Breast epithelium (tissue), 4 donors: ENCODE measurements around the gene ZNF384. TPM values are rescaled to one million over a fixed set of nuclear protein-coding genes. Genes with fewer than 3 reads are reported as not detected.

ENCODE experiments used
- DNase-seq, 2 donors: peaks; one replicate each; pipeline ENCODE4 v3.0.0-alpha.2; 2019; ENCODE audit warnings: low spot score in 2 of 2
- H3K27ac ChIP-seq, 2 donors: fragments of 200-600 bp; sonication (generic) in 1 of 2; one replicate each; pipeline ENCODE4 v1.5.1; 2016 to 2019; ENCODE audit warnings: mild to moderate bottlenecking in 1 of 2
- H3K27me3 ChIP-seq, 2 donors: fragments of 200-600 bp; sonication (generic) in 1 of 2; one replicate each; pipeline versions ENCODE4 v1.5.1 to v1.6.0; 2017 to 2019; ENCODE audit warnings: control low read depth in 1 of 2, mild to moderate bottlenecking in 1 of 2
- H3K36me3 ChIP-seq: fragments of 200-600 bp; one replicate; pipeline ENCODE4 v1.5.1; 2019
- H3K4me1 ChIP-seq, 2 donors: fragments of 200-600 bp; sonication (generic); one replicate each; pipeline ENCODE4 v1.5.1; 2016 to 2019; ENCODE audit warnings: control low read depth in 1 of 2
- H3K4me3 ChIP-seq, 3 donors: fragments of 200-600 bp; sonication (generic); 1 replicate in 2 of 3; 2 replicates in 1 of 3; pipeline ENCODE4 v1.5.1; 2016 to 2019; ENCODE audit warnings: mild to moderate bottlenecking in 3 of 3, moderate library complexity in 2 of 3
- H3K9me3 ChIP-seq, 2 donors: fragments of 200-600 bp; sonication (generic) in 1 of 2; one replicate each; pipeline ENCODE4 v1.5.1; 2016 to 2019; ENCODE audit warnings: control low read depth in 1 of 2
- CTCF ChIP-seq, 3 donors: fragments of 450-650 bp; IDR thresholded peaks; one replicate each; pipeline ENCODE4 v1.5.1; 2016 to 2017; ENCODE audit warnings: antibody characterized with exemption in 3 of 3, mild to moderate bottlenecking in 3 of 3, moderate library complexity in 3 of 3
- POLR2A ChIP-seq: fragments of 450-650 bp; IDR thresholded peaks from one replicate; pipeline ENCODE4 v1.6.1; 2016; ENCODE audit warnings: antibody characterized with exemption, mild to moderate bottlenecking, moderate library complexity
- POLR2AphosphoS5 ChIP-seq, 3 donors: sonication (generic); formaldehyde crosslinking; IDR thresholded peaks; one replicate each; pipeline ENCODE4 v1.6.1; 2017; ENCODE audit warnings: antibody characterized with exemption in 3 of 3
- intact Hi-C: fragments of 100-400 bp; cut with DNase I; formaldehyde crosslinking; loops from one replicate; pipeline ENCODE4 v1.15.1; 2023; ENCODE audit warnings: low total_unique reads
- total RNA-seq, 3 donors: library from RNA; depleted of rRNA; stranded (reverse); fragments of >200 nt; gene quantifications; one replicate each; pipeline ENCODE4 v1.1.0, GENCODE V29; 2016

Gene ZNF384
- total RNA-seq: 10 to 100 TPM; 34.4 to 57.0 (median 49.5) TPM

- TF ChIP-seq CTCF (IDR thresholded peaks at IDR 0.05) (peak; percentile 39 to 76 (median 55)), POLR2AphosphoS5 (IDR thresholded peaks at IDR 0.05) (peak; percentile 87 to 93 (median 90)), POLR2A (peak; percentile 31)
- Histone ChIP-seq H3K36me3 (no peaks in the 10 kb centered on the region), H3K4me3 (peak within 1 kb of the TSS; percentile 80 to 99 (median 97)), H3K27ac (peak within 1 kb of the TSS; percentile 98 to 99), H3K27me3 (no peaks in the 10 kb centered on the region), H3K4me1 (peaks cover 3 to 18% of the 10 kb centered on the region in 2 donors), H3K9me3 (no peaks in the 10 kb centered on the region)
- intact Hi-C loops: loop anchor here (2.0 kb wide), 1 partner anchor 34 kb away; no protein-coding TSS in a partner anchor
- peak; percentile 95 to 97 for DNase-seq
Observed at GRCh38 chr12:6688999-6689882, at the start of gene ZNF384. ZNF384 (minus strand) TSS chr12:6689375; CDS start chr12:6679520, 9,855 bp downstream.

- no peaks in the 10 kb centered on the region for H3K9me3 ChIP-seq
- no peaks in the 10 kb centered on the region for H3K4me1 ChIP-seq
- TF ChIP-seq POLR2A (no peak), POLR2AphosphoS5 (IDR thresholded peaks at IDR 0.05) (no peak), CTCF (IDR thresholded peaks at IDR 0.05) (no peak)
- no peak for DNase-seq
- H3K4me3 ChIP-seq: no peak overlapping the region
- H3K36me3 ChIP-seq: no peaks in the 10 kb centered on the region
- H3K27ac ChIP-seq: no peak overlapping the region
- intact Hi-C loops: no loop called here
- no peaks in the 10 kb centered on the region for H3K27me3 ChIP-seq
Observed at GRCh38 chr12:6736754-6737153, 47.6 kb upstream of the ZNF384 start.

GRCh38 chr12:6735448-6736191, 46.4 kb upstream of the ZNF384 start:
- Histone ChIP-seq H3K4me3 (no peak overlapping the region), H3K9me3 (no peaks in the 10 kb centered on the region), H3K27ac (peak overlapping the region in 1 of 2 donors; percentile 20), H3K36me3 (peaks cover 3% of the 10 kb centered on the region), H3K4me1 (no peaks in the 10 kb centered on the region), H3K27me3 (no peaks in the 10 kb centered on the region)
- intact Hi-C loops: no loop called here
- DNase-seq: peak; percentile 70 to 83
- TF ChIP-seq POLR2A (no peak), CTCF (IDR thresholded peaks at IDR 0.05) (peak; percentile 40 to 72 (median 67)), POLR2AphosphoS5 (IDR thresholded peaks at IDR 0.05) (no peak)

- H3K4me1 ChIP-seq: no peaks in the 10 kb centered on the region
- no peak for DNase-seq
- no peak overlapping the region for H3K27ac ChIP-seq
- no peak overlapping the region for H3K4me3 ChIP-seq
- intact Hi-C loops: no loop called here
- peaks cover 7% of the 10 kb centered on the region for H3K36me3 ChIP-seq
- no peak for TF ChIP-seq POLR2AphosphoS5 (IDR thresholded peaks at IDR 0.05)
- TF ChIP-seq POLR2A: no peak
- no peaks in the 10 kb centered on the region for H3K9me3 ChIP-seq
- no peaks in the 10 kb centered on the region for H3K27me3 ChIP-seq
Observed at GRCh38 chr12:6734506-6735387, 45.6 kb upstream of the ZNF384 start.

- TF ChIP-seq POLR2A: no peak
- TF ChIP-seq POLR2AphosphoS5 (IDR thresholded peaks at IDR 0.05): no peak
- TF ChIP-seq CTCF (IDR thresholded peaks at IDR 0.05): no peak
- intact Hi-C loops: no loop called here
Observed at GRCh38 chr12:6730169-6730568, 41.0 kb upstream of the ZNF384 start.

More at GRCh38 chr12:6730169-6730568, 41.0 kb upstream of the ZNF384 start:
- no peak overlapping the region for H3K27ac ChIP-seq
- H3K36me3 ChIP-seq: peaks cover 15% of the 10 kb centered on the region
- no peak overlapping the region for H3K4me3 ChIP-seq
- no peaks in the 10 kb centered on the region for H3K9me3 ChIP-seq
- H3K4me1 ChIP-seq: no peaks in the 10 kb centered on the region
- no peaks in the 10 kb centered on the region for H3K27me3 ChIP-seq
- DNase-seq: no peak
